ENCODE results near the gene ACTN2.

The ACTN2 gene

DNA sequence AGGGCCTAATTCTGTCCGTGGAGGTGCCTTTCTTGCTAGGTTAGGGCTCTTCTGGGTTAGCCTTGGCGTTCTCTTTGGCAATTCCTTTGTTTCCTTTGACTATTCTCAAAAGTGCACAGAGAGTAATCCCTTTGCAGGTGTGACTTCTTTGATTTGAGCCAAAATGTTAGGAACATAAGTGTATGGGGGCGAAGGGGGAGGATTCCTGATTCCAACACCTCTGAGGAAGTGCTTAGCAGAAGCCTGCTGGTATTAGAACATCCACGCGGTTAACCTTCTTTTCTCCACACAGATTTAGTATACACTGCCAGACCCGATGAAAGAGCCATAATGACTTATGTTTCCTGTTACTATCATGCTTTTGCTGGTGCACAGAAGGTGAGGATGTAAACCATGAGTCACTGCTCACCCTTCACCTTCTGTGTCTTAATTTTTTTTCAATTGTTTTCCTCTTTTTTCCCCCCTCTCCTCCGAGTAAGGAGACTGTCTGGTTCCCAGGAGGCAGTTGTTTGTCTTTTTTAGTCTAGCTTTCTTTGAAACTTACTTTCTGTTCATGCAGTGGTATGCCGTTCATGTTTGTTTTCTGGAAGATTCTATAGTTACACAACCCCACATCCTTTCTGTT is 48.0 kb downstream of the ACTN2 start:
- no peak for DNase-seq (ENCODE audit: extremely low read depth in 1 of 2, low read depth in 1 of 2)

DNA sequence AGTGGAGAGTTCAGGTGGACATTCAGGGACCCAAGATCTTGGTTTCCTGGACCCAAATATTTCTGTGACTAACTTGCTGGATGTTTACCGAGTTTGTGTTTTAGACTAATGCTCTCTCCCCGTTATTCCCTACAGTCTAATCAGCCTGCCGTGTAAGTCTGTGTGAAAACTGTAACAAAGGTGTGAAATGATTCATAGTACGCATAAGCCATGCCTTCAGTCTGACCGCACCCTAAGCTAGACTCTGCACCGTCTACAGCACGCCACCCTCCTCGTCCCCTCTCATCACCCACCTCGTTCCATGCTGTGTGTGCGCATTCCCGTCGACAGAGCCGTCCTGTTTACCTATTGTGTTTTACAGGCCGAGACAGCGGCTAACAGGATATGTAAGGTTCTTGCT is 50.5 kb downstream of the ACTN2 start:
- DNase-seq (ENCODE audit: extremely low read depth in 1 of 2, low read depth in 1 of 2), result no peak

DNA sequence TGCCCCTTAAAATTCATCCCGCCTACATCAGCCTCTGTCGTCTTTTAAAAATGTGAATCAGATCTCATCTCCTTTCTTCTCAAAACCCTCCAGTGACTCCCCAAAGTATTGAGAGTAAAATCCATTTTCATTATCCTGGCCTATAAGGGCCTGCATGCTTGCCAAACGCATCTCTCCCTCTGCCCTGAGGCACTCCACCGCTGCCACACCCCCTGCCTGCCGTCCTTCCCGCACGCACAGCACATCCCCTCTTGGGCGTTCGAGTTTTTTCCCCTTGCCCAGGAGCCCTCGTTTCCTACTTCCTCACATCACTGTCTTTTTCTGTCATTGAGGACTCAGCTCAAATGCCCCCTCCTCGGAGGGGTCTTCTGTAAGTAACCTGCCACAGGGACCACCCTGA is 55.5 kb downstream of the ACTN2 start:
- DNase-seq (ENCODE audit: extremely low read depth in 1 of 2, low read depth in 1 of 2), result no peak

DNA sequence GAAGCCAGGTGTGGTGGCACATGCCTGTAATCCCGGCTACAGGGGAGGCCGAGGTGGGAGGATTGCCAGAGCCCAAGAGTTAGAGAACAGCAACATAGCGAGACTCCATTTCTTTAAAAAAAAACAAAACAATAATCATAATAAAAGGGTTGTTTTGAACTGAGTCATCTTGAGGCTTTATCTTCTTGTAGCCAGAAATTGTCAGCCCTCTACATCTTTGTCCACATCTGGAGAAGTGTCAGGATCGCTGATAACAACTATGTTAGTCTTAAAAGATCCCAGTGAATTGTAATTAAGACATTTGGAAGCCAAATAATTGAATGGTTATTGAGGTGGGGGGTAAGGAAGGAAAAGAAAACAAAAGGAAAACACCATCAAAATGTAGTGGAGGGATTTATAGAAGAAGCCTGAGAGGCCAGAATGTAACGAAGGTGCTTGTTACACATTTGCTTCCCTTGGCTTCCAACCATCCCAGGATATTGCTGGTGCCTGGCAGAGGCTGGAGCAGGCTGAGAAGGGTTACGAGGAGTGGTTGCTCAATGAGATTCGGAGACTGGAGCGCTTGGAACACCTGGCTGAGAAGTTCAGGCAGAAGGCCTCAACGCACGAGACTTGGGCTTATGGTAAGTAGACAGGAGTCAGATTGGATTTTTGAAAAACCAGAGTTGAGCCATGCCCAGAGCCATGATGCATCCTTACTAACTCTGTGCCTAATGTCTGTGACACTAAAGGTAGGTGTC is 56.3 kb downstream of the ACTN2 start:
- DNase-seq (ENCODE audit: extremely low read depth in 1 of 2, low read depth in 1 of 2), result no peak

DNA sequence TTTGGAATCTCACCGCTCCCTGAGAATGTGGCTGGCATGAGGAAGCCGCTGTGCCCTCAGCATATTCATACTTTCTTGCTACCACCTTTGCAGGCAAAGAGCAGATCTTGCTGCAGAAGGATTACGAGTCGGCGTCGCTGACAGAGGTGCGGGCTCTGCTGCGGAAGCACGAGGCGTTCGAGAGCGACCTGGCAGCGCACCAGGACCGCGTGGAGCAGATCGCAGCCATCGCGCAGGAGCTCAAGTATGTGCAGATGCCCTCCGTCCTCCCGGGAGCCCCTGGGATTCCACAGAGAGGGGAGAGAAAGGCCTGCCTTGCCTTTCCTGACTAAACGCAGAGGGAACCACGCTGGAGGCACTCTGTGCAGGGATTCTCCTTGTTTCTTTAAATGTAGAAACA is 58.2 kb downstream of the ACTN2 start:
- DNase-seq (ENCODE audit: extremely low read depth in 1 of 2, low read depth in 1 of 2), result no peak

- DNase-seq (ENCODE audit: extremely low read depth in 1 of 2, low read depth in 1 of 2), result no peak
Observed at GRCh38 chr1:236746785-236747184, 60.5 kb downstream of the ACTN2 start.

GRCh38 chr1:236747311-236747985 is 61.1 kb downstream of the ACTN2 start:
- no peak for DNase-seq (ENCODE audit: extremely low read depth in 1 of 2, low read depth in 1 of 2)

- no peak for DNase-seq (ENCODE audit: extremely low read depth in 1 of 2, low read depth in 1 of 2)
Observed at GRCh38 chr1:236748268-236748870, 62.1 kb downstream of the ACTN2 start.

- no peak for DNase-seq (ENCODE audit: extremely low read depth in 1 of 2, low read depth in 1 of 2)
Observed at GRCh38 chr1:236750928-236751327, 64.6 kb downstream of the ACTN2 start.

DNA sequence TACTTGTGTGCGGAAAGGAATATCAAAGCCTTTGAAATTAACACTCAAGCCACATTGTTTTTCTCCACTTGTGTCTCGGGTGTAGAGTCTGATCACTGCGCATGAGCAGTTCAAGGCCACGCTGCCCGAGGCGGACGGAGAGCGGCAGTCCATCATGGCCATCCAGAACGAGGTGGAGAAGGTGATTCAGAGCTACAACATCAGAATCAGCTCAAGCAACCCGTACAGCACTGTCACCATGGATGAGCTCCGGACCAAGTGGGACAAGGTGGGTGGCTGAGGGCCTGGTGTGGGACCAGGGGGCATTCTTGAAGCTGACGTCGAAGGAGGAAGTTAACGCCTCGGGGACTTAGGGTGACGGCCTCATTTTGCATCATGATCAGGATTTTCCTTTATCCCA is 65.1 kb downstream of the ACTN2 start:
- no peak for DNase-seq (ENCODE audit: extremely low read depth in 1 of 2, low read depth in 1 of 2)

- DNase-seq (ENCODE audit: extremely low read depth in 1 of 2, low read depth in 1 of 2), result no peak
Observed at GRCh38 chr1:236751935-236752334, 65.6 kb downstream of the ACTN2 start.

GRCh38 chr1:236753516-236753915 is 67.2 kb downstream of the ACTN2 start:
- no peak for DNase-seq (ENCODE audit: extremely low read depth in 1 of 2, low read depth in 1 of 2)

- DNase-seq (ENCODE audit: extremely low read depth in 1 of 2, low read depth in 1 of 2), result no peak
Observed at GRCh38 chr1:236753964-236754363, 67.7 kb downstream of the ACTN2 start.

DNA sequence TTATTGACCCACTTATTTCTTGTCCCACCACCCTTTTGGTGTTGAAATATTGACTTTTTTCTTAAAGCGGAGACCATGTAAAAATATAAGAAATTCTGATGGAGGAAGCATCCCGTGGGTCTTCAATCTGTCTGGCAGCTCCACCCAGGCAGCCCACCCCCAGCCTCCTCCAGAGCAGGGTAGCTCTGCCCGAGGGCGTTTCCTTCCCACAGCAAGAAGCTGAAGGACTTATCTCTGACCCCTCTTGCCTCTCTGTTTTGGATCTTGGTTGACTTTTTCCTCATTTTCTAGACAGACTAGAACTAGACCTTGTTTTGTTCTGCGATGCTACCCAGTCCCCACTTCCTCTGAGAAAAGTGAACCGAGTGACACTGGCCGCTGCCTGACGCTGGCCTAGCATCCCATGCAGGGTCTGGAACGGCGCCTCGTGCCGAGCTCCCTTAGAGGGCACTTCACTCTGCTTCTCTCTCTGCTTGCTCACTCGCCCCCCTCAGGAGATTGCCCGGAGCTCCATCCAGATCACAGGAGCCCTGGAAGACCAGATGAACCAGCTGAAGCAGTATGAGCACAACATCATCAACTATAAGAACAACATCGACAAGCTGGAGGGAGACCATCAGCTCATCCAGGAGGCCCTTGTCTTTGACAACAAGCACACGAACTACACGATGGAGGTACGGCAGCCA is 68.4 kb downstream of the ACTN2 start:
- no peak for DNase-seq (ENCODE audit: extremely low read depth in 1 of 2, low read depth in 1 of 2)

- DNase-seq (ENCODE audit: extremely low read depth in 1 of 2, low read depth in 1 of 2), result no peak
Observed at GRCh38 chr1:236757640-236758039, 71.3 kb downstream of the ACTN2 start.

GRCh38 chr1:236759252-236759859 is 73.1 kb downstream of the ACTN2 start:
- no peak for DNase-seq (ENCODE audit: extremely low read depth in 1 of 2, low read depth in 1 of 2)

- no peak for DNase-seq (ENCODE audit: extremely low read depth in 1 of 2, low read depth in 1 of 2)
Observed at GRCh38 chr1:236760480-236760879, 74.2 kb downstream of the ACTN2 start.

- no peak for DNase-seq (ENCODE audit: extremely low read depth in 1 of 2, low read depth in 1 of 2)
Observed at GRCh38 chr1:236760986-236761385, 74.7 kb downstream of the ACTN2 start.

GRCh38 chr1:236761397-236762132 is 75.3 kb downstream of the ACTN2 start:
- DNase-seq (ENCODE audit: extremely low read depth in 1 of 2, low read depth in 1 of 2), result no peak

DNA sequence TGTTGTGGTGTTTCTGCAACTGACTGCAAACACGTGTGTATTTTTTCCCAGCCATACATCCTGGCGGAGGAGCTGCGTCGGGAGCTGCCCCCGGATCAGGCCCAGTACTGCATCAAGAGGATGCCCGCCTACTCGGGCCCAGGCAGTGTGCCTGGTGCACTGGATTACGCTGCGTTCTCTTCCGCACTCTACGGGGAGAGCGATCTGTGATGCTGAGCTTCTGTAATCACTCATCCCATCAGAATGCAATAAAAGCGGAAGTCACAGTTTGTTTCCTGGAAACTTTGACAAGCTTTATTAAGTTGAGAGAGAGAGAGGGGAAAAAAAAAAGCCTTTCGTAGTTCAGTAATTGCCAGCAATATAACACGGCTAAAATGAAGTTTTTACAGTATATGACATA is 76.1 kb downstream of the ACTN2 start:
- no peak for DNase-seq (ENCODE audit: extremely low read depth in 1 of 2, low read depth in 1 of 2)

All from stimulated activated CD8-positive, alpha-beta memory T cell treated with anti-CD3 and anti-CD28 coated beads, Interleukin-7, amount 100 ng/mL, for 48 hours (primary cell).